ENCODE results near the gene CHCHD3. TPM values are rescaled to one million over a fixed set of nuclear protein-coding genes. Genes with fewer than 3 reads are reported as not detected.

The CHCHD3 gene
- total RNA-seq, 2 donors from 2014 or later, result 88.3 to 154 TPM

GRCh38 chr7:133015888-133016287, 66.0 kb downstream of the CHCHD3 start:
- no peak for TF ChIP-seq CTCF (IDR thresholded peaks at IDR 0.05)
- no peak for DNase-seq (ENCODE audit: low spot score)

GRCh38 chr7:133011746-133012145, 70.1 kb downstream of the CHCHD3 start:
- Histone ChIP-seq H3K4me3 (no peak overlapping the region), H3K27ac (no peak overlapping the region), H3K27me3 (no peaks in the 10 kb centered on the region), H3K36me3 (no peaks in the 10 kb centered on the region), H3K9me3 (no peaks in the 10 kb centered on the region), H3K4me1 (peaks cover 0 to 5% of the 10 kb centered on the region in 2 donors)
- TF ChIP-seq CTCF (IDR thresholded peaks at IDR 0.05), result no peak
- DNase-seq (ENCODE audit: low spot score), result no peak

More at GRCh38 chr7:133015888-133016287, 66.0 kb downstream of the CHCHD3 start:
- Histone ChIP-seq H3K9me3 (no peaks in the 10 kb centered on the region), H3K27me3 (no peaks in the 10 kb centered on the region), H3K27ac (no peak overlapping the region), H3K36me3 (no peaks in the 10 kb centered on the region), H3K4me1 (peaks cover 0 to 4% of the 10 kb centered on the region in 2 donors), H3K4me3 (no peak overlapping the region)

GRCh38 chr7:133009426-133010252, 72.3 kb downstream of the CHCHD3 start:
- Histone ChIP-seq H3K4me3 (no peak overlapping the region), H3K36me3 (no peaks in the 10 kb centered on the region), H3K27me3 (no peaks in the 10 kb centered on the region), H3K9me3 (no peaks in the 10 kb centered on the region), H3K27ac (no peak overlapping the region), H3K4me1 (peaks cover 0 to 5% of the 10 kb centered on the region in 2 donors)
- no peak for TF ChIP-seq CTCF (IDR thresholded peaks at IDR 0.05)
- DNase-seq (ENCODE audit: low spot score), result no peak

GRCh38 chr7:133007961-133008360, 73.9 kb downstream of the CHCHD3 start:
- no peak for TF ChIP-seq CTCF (IDR thresholded peaks at IDR 0.05)
- no peaks in the 10 kb centered on the region for H3K9me3 ChIP-seq
- no peak for DNase-seq (ENCODE audit: low spot score)
- peaks cover 0 to 11% of the 10 kb centered on the region in 2 donors for H3K4me1 ChIP-seq
- no peaks in the 10 kb centered on the region for H3K36me3 ChIP-seq
- no peak overlapping the region for H3K4me3 ChIP-seq
- H3K27ac ChIP-seq, result no peak overlapping the region
- H3K27me3 ChIP-seq, result no peaks in the 10 kb centered on the region

- no peak for TF ChIP-seq CTCF (IDR thresholded peaks at IDR 0.05)
These were observed 78.6 kb downstream of the CHCHD3 start for GRCh38 chr7:133003052-133003910.

More at GRCh38 chr7:133003052-133003910, 78.6 kb downstream of the CHCHD3 start:
- Histone ChIP-seq H3K27ac (no peak overlapping the region), H3K4me3 (no peak overlapping the region), H3K36me3 (no peaks in the 10 kb centered on the region), H3K4me1 (peaks cover 0 to 15% of the 10 kb centered on the region in 2 donors), H3K27me3 (no peaks in the 10 kb centered on the region), H3K9me3 (no peaks in the 10 kb centered on the region)
- DNase-seq (ENCODE audit: low spot score), result no peak
